HUDEP-2 (cell line): ENCODE data around the gene TSPAN31.
"Not testable (repeated sequence)": the region's sequence is repeated elsewhere in the genome, so short reads cannot be mapped to it uniquely, and the experiment has no call there.

Experiments used
- DNase-seq, 76 experiments: peaks; one replicate each; lab custom pipeline; 2025; ENCODE audit not compliant: unreplicated experiment in 76 of 76; lab: John Stamatoyannopoulos, UW

Gene TSPAN31

GRCh38 chr12:57721846-57722608 is 22.8 kb upstream of the TSPAN31 start:
- not testable (repeated sequence) for DNase-seq

GRCh38 chr12:57722716-57723629 is 21.9 kb upstream of the TSPAN31 start:
- no peak for DNase-seq

GRCh38 chr12:57723630-57723962 is 21.2 kb upstream of the TSPAN31 start:
- no peak for DNase-seq

- DNase-seq = no peak
Observed at GRCh38 chr12:57724003-57724935, 20.6 kb upstream of the TSPAN31 start.

- no peak for DNase-seq
Observed at GRCh38 chr12:57724936-57725740, 19.7 kb upstream of the TSPAN31 start.

GRCh38 chr12:57725851-57726150 is 19.0 kb upstream of the TSPAN31 start:
- DNase-seq = no peak

GRCh38 chr12:57726151-57726883 is 18.5 kb upstream of the TSPAN31 start:
- no peak for DNase-seq

- DNase-seq = no peak
Observed at GRCh38 chr12:57726884-57727757, 17.7 kb upstream of the TSPAN31 start.

- DNase-seq = no peak
Observed at GRCh38 chr12:57727758-57728395, 17.0 kb upstream of the TSPAN31 start.

- no peak for DNase-seq
Observed at GRCh38 chr12:57729321-57729844, 15.5 kb upstream of the TSPAN31 start.

- no peak for DNase-seq
Observed at GRCh38 chr12:57730336-57731067, 14.3 kb upstream of the TSPAN31 start.

GRCh38 chr12:57731411-57732080 is 13.3 kb upstream of the TSPAN31 start:
- no peak for DNase-seq

GRCh38 chr12:57732270-57732669 is 12.6 kb upstream of the TSPAN31 start:
- no peak for DNase-seq

- DNase-seq = no peak
Observed at GRCh38 chr12:57732726-57733593, 11.9 kb upstream of the TSPAN31 start.

GRCh38 chr12:57733928-57734327 is 10.9 kb upstream of the TSPAN31 start:
- DNase-seq = no peak

- no peak for DNase-seq
Observed at GRCh38 chr12:57734591-57734990, 10.2 kb upstream of the TSPAN31 start.
